HG02852 (cell line): ENCODE data around the gene CACNA1A.

Experiments
- ATAC-seq: cut with Tn5 transposase; IDR thresholded peaks from one replicate; pipeline ENCODE4 v1.9.1; 2021; ENCODE audit warnings: mild to moderate bottlenecking, moderate library complexity; ENCODE audit not compliant: unreplicated experiment

CACNA1A gene

DNA sequence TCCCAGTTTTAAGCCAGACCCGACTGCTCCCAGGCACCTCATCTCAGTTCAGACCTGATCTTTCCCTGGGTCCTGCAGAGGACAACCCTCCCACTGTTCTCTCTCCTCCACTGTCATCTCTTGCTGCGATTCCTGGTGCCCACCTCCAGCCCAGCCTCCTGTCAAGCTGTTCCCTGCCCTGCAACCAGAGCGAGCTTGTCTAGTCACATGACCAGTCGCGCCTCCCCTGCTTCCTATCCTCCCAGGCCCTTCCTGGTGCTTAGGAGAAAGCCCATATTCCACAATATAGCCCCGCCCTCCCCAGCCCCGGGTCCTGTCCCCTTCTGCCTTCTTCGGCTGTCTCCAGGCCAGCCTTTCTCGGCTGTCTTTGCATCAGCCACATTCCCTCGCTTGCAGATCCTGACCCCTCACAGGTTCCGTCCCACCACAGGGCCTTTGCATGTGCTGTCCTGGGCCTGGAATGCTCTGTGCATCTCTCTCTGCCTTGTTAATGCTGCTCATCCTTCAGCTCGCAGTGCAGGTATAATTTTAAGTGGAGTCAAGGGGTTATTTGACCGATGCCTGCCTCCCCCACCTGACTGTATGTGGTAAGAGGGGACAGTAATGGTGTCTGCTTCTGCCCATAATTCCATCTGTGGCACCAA, 267.3 kb downstream of the CACNA1A start:
- ATAC-seq, result no peak

DNA sequence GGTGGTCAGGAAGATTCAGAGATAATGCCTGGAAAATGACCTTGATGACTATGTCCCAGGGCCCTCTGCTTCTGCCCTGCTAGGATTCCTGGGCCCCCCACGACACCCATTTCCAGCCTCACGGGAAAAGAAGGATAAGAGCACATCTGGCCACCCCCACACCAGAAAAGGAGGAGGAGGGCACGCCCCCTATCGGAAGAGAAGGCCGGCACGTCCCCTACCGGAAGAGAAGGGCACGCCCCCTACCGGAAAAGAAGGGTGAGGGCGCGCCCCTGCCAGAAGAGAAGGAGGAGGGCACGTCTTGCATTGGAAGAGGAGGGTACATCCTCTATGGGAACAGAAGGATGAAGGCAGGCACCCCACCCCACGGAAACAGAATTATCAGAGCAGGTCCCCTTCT, 271.8 kb downstream of the CACNA1A start:
- no peak for ATAC-seq

DNA sequence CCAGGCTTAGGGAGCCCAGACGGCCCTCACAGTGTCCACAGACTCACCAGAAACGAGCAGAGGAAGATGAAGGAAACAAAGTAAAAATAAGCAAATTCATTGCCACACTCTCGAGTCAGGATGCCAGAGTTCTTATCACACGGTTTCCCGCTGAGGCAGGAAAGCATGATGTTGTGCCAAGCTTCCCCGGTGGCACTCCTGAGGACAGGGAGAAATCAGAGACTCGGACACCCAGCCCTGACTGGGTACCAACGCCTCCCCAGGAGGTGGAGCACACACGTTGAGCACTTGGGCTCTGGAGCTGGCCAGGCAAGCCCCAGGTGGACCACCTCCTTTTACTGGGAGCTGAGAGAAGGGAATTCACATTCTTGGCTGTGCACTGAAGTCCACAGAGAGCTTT, 274.6 kb downstream of the CACNA1A start:
- ATAC-seq, result no peak

DNA sequence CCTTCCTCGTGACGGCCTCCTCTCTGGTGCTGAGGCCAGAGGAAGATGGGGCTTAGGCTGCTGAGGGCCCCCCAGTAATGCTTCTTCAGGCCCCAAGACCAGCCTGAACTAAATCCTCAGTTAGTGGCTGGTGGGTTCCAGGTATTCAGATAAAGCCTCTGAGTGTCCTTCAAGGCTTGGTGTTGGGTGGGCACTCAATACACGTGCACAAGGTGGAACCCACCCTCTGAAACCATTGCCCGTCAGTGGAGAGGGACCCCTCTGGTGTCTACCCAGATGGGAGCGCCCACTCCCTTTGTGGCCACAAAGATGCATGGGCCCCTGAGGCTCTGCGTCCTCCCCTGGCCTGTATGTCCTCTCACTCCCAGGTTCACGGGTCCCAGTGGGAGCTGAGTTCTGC, 277.0 kb downstream of the CACNA1A start:
- no peak for ATAC-seq

GRCh38 chr19:13228561-13228960, 277.7 kb downstream of the CACNA1A start:
- no peak for ATAC-seq

DNA sequence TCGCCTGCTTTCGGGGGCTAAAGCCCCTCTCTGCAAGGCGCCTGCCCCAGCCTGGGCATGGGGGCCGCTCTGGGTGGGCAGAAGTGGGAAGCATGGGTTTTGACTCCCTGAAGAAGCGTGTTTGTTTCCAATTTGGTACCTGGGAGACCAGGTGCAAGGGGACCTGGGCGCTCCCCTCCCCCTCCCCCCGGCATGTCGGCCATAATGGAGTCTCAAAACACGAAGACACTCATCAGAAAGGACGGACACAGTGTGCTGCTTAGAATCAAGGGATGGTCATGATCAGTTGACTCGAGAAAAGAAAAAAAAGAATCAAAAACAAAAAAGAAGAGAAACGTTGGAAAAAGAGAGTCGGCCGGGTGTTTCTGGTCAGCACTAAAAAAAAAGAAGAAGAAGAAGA, 279.3 kb downstream of the CACNA1A start:
- no peak for ATAC-seq

DNA sequence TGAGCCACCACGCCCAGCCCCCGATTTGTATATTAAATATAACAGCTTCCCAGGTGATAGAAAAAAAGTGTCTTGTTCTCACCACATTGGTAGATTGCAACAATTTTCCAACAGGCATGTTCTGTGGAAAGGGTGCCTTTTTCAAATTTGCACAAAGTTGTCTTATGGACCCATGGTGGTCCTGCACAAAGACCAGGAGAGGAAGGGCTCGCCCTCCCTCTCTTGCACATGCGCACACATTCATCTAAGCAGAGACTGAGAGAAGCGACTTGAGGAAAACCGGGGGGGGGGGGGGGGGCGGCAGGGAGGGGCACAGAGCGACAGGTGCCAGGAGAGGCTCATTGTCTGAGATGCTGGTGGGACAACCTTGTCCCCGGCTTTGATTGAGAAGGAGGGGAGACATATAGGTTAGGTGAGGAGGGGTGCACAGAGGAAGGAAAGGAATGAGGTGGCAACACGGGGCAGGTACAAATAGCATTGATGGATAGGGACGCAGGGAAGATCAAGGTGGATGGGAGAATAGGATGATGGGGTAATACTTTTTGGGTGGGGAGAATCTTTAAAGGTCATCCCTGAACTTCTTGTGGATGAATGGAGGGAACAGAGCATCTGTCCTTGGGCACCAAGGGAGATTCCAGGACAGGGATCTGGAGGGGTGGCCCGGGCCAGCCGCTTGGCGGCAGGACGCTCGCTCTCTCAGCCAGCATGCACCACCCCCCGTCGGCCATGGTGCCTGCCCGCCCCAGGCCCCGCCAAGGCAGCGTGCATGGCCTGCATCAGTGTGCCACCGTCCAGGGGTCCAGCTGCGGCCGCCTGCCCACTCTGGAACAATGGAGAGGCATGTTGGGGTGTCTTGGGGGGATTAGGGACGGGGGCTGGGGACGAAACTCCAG, 280.1 kb downstream of the CACNA1A start:
- no peak for ATAC-seq

DNA sequence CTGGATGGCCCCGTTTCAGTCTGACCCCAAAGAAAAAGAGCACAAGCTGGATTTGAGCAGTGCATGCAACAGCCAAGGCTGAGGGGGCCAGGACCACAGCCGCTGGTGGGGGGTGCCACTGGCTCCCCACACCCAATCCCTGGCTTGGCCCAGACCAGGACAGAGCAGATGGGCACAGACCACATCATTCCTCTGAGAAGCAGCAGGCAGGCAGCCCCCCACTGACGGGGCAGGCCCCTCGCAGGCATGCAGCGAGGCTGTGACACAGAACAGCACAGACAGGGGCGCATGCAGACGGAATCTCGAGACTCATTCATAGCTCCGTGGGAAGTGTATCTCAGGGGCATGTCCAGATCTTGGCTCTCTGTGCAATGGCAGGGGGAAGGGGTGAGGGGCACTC, 281.2 kb downstream of the CACNA1A start:
- no peak for ATAC-seq

DNA sequence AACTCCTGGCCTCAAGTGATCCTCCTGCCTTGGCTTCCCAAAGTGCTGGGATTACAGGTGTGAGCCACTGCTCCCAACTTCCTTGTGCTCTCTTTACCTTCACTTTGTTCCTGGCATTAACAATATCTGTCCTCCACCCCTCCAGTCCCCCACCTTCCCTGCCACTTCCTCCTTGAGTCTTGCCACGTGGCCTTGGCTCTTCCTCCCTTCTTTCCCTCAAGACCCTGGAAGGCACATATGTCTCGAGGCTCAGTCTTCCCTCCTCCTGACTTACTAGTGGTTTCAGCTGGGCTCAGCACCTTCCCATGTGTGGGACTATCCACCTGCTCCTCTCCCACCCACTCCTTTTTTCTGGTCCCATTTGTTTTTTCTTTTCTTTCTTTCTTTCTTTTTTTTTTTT, 285.4 kb downstream of the CACNA1A start:
- ATAC-seq, result no peak

DNA sequence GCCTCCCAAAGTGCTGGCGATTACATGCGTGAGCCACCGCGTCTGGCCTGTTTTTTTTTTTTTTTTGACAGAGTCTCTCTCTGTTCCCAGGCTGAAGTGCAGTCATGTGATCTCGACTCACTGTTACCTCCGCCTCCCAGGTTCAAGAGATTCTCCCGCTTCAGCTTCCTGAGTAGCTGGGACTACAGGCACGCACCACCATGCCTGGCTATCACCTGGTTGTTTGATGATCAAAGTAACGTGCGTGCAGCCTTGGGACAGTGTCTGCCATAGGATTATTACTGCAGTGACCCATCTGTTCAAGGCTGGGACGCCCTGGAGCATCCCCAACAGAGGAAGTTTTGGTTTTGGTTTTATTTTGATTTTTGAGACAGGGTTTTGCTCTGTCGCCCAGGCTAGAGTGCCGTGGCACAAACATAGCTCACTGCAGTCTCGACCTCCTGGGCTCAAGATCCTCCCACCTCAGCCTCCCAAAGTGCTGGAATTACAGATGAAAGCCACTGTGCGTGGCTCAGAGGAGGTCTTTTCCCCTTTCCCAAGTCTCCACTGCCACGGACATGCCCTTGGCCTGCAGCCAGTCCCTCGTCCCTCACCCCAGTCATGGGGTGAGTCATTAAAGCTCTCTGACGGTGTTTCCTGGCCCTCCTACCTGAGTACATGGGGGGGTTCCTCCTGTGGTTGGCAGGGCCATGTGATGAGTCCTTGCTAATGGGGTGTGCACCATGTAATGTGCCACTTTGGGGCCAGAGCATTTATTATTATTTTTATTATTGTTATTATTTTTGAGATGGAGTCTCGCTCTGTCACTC, 290.5 kb downstream of the CACNA1A start:
- ATAC-seq, result no peak

GRCh38 chr19:13214036-13214730, 292.1 kb downstream of the CACNA1A start:
- no peak for ATAC-seq

GRCh38 chr19:13212759-13213330, 293.4 kb downstream of the CACNA1A start:
- ATAC-seq, result no peak

DNA sequence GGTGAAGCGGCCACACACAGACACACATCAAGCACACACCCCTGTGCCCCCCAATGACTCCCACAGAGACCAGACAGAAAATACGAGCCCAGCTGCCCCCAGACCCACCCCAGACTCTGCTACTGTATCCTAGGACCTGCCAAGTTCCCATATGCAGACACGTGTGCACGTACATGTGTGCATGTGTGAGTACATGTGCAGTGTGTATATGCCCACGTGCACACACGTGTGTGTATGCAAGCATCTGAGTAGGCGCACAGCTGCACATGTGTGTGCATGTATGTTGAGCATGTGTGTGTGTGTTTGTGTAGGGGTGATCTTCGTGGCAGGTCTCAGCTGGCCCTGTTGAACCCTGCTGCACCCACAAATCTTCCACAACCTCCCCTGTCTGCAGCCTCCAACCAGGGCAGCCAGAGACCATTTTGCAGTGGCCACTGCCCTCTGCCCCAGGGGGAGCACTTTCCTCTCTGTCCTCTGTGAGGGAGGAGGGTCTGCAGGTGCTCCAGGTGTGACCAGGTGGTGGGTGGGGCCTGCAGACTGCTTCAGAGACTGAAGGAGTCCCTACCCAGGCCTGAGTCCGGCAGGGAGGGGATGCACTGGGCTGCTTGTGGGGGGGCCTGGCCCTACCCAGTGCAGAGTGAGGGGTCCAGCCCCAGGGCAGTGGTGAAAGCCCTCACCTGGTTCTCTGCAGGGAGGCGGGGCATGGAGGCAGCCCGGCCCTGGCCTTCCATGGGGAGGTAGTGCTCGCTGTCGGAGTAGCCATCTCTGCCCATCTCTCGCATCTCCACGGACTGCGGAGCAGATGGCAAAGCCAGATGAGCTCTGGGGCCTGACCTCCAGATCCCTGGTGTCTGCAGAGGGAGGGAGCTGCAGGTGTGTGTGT, 294.6 kb downstream of the CACNA1A start:
- ATAC-seq, result no peak

- no peak for ATAC-seq
Observed at GRCh38 chr19:13210941-13211340, 295.3 kb downstream of the CACNA1A start.

- no peak for ATAC-seq
Observed at GRCh38 chr19:13210339-13210775, 295.9 kb downstream of the CACNA1A start.

- no peak for ATAC-seq
Observed at GRCh38 chr19:13209484-13210338, 296.6 kb downstream of the CACNA1A start.

DNA sequence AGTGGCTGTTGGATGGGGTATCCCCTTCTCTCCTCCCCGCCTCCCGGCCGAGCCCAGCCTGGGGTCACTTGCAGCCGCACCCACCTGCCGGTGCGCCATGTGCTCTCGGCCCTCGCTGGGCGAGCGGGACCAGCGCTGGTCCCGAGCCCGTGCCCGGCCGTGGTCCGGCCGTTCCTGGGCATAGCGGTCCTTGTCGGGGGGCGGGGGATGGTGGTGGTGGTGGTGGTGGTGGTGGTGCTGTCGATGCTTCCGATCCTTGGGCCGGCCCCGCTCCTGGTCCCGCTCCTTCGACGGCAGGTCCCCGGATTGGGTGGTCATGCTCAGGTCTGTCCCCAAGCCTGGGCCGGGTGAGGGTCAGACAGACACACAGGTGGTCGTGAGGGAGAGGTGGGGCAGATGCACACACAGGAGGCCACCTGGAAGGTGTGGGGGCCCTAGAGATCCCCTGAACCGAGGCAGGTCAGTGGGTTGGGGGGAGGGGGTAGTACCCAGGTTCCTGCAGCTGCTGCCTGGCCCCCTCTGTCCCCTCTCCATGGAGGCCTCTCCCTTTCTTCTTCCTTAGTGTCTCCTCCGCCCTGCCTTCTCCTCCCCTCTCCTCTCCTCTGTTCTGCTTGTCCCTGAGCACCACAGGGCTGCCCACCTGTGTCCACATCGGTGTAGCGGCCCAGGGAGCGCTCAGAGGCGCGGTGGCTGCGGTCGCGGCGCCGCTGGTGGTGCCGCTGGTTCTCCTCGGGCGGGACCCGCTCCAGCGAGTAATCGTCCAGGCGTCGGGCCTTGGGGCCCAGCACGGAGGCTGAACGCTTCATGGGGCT, 297.4 kb downstream of the CACNA1A start:
- no peak for ATAC-seq
